ENCODE results near the gene C2orf80.
"Not testable (repeated sequence)": the region's sequence is repeated elsewhere in the genome, so short reads cannot be mapped to it uniquely, and the experiment has no call there.

C2orf80 gene

GRCh38 chr2:208189810-208190503, at the start of gene C2orf80:
Gene C2orf80, minus strand, starts transcription at chr2:208190030. Its CDS starts 3,044 bp downstream, at chr2:208186986.
- no peak for TF ChIP-seq ZNF274 (IDR thresholded peaks at IDR 0.05; ENCODE audit: low read depth, low read length)
- H3K4me3 ChIP-seq (ENCODE audit: low read length) = no peak within 1 kb of the TSS

- H3K4me3 ChIP-seq (ENCODE audit: low read length) = no peak overlapping the region
- no peak for TF ChIP-seq ZNF274 (IDR thresholded peaks at IDR 0.05; ENCODE audit: low read depth, low read length)
Observed at GRCh38 chr2:208235860-208236259, 46.0 kb upstream of the C2orf80 start.

DNA sequence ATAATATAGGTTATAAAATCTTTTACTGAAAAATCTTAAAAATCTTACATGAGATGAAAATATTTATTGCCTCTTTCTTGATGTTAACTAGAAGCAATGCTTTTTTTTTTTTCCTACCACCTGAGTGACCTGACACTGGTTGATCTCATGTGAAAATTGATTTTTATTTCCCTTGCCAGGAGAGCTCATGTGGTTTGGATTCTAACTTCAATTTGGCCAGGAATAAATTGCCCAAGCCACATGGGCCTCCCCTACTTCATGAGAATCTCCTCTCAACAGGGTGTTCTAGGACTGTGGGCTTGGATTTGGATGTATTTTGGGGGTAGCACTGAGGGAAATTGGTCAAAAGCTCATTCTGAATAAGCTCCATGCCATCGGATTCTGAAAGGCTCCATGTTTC, 45.0 kb upstream of the C2orf80 start:
- no peak overlapping the region for H3K4me3 ChIP-seq (ENCODE audit: low read length)

GRCh38 chr2:208228476-208228875, 38.6 kb upstream of the C2orf80 start:
- no peak for TF ChIP-seq ZNF274 (IDR thresholded peaks at IDR 0.05; ENCODE audit: low read depth, low read length)

More for the DNA sequence above, 45.0 kb upstream of the C2orf80 start:
- no peak for TF ChIP-seq ZNF274 (IDR thresholded peaks at IDR 0.05; ENCODE audit: low read depth, low read length)

DNA sequence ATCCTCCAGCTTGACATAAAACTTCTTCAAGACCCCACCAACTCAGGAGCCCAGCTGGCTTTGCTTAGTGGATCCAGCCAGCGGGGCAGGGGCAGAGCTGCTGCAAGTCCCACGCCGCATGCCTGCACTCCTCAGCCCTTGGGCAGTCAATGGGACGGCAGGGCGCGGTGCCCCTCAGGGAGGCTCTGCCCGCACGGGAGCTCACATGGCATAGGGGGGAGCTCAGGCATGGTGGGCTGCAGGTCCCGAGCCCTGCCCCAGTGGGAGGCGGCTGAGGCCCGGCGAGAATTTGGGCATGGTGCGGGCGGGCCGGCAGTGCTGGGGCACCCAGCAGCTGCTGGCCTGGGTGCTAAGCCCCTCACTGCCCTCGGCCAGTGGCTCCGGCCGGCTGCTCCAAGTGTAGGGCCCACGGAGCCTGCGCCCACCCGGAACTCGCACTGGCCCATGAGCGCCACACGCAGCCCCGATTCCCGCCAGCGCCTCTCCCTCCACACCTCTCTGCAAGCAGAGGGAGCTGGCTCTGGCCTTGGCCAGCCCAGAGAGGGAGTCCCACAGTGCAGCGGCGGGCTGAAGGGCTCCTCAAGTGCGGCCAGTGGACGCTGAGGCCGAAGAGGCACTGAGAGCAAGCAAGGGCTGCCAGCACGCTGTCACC, 37.9 kb upstream of the C2orf80 start:
- no peak for TF ChIP-seq ZNF274 (IDR thresholded peaks at IDR 0.05; ENCODE audit: low read depth, low read length)
- H3K4me3 ChIP-seq (ENCODE audit: low read length) = no peak overlapping the region

More at GRCh38 chr2:208228476-208228875, 38.6 kb upstream of the C2orf80 start:
- H3K4me3 ChIP-seq (ENCODE audit: low read length) = no peak overlapping the region

DNA sequence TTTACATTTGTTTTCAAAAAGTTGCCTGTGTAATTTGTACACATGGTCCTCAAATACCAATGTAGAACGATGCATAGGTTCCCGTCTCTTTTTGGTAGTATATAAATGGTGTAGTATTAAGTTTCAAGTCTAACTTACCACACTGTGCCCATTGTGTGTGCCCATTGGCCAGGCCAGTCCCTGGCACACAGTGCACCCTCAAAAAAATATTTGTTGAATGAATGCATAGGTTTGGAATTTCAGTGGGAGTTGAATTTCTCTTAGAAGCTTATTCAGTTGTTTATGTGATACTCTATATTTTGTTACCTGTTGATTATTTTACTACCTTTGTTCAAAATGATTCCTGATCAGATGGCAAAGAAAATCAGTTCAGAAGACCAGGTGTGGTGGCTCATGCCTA, 35.0 kb upstream of the C2orf80 start:
- no peak overlapping the region for H3K4me3 ChIP-seq (ENCODE audit: low read length)
- TF ChIP-seq ZNF274 (IDR thresholded peaks at IDR 0.05; ENCODE audit: low read depth, low read length) = no peak

- TF ChIP-seq ZNF274 (IDR thresholded peaks at IDR 0.05; ENCODE audit: low read depth, low read length) = no peak
- H3K4me3 ChIP-seq (ENCODE audit: low read length) = no peak overlapping the region
Observed at GRCh38 chr2:208222351-208222750, 32.5 kb upstream of the C2orf80 start.

- not testable (repeated sequence) for H3K4me3 ChIP-seq (ENCODE audit: low read length)
Observed at GRCh38 chr2:208221873-208222272, 32.0 kb upstream of the C2orf80 start.

DNA sequence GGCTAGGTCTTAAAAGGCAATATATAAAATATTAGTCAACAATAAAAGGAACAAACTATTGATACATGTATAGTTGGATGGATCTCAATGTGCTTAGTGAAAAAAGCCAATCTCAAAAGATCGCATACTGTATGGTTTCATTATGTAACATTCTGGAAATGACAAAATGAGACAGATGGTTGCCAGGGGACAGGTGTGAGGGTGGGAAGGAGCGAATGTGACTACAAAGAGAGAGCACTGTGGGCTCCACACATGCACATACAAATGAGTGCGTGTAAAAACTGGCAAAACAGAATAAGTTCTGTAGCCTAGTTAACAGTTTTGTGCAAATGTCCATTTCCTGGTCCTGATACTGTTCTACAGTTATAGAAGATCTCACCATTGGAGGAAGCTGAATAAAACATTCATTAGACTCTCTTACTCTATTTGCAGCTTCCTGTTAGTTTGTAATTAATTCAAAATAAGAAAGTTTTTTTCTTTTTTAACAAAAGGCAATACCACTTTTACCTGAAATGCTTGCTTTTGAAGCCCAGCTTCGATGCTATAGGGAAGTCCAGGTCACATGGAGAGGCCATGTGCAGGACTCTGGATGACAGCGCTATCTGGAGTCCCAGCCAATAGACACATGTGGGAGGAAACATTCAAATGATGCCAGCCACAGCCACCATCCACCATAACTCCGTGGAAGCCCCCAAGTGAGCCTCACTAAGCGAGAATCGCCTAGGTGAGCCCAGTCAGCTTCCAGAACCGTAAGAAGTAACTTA, 21.0 kb upstream of the C2orf80 start:
- H3K4me3 ChIP-seq (ENCODE audit: low read length) = no peak overlapping the region
- no peak for TF ChIP-seq ZNF274 (IDR thresholded peaks at IDR 0.05; ENCODE audit: low read depth, low read length)

- H3K4me3 ChIP-seq (ENCODE audit: low read length) = no peak overlapping the region
- no peak for TF ChIP-seq ZNF274 (IDR thresholded peaks at IDR 0.05; ENCODE audit: low read depth, low read length)
Observed at GRCh38 chr2:208208335-208209085, 18.7 kb upstream of the C2orf80 start.

DNA sequence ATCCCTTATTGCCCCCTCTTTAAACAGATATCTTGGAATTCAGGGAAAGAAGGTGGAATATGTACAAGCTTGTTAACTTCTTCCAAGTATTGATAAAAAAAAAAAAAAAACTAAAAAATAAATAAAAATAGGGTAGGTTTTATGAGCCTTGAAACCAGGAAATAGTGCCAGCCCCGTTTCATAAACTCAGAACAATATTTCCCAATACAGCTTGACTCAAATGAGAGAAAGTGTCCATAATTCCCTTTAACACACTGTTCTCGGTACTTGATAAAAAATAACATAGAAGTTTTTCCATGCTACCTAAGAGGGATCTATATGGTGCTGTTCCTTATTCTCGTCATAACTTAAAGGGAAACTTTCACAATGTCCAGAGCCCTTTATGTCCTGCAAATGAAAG, 17.9 kb upstream of the C2orf80 start:
- TF ChIP-seq ZNF274 (IDR thresholded peaks at IDR 0.05; ENCODE audit: low read depth, low read length) = no peak
- H3K4me3 ChIP-seq (ENCODE audit: low read length) = no peak overlapping the region

DNA sequence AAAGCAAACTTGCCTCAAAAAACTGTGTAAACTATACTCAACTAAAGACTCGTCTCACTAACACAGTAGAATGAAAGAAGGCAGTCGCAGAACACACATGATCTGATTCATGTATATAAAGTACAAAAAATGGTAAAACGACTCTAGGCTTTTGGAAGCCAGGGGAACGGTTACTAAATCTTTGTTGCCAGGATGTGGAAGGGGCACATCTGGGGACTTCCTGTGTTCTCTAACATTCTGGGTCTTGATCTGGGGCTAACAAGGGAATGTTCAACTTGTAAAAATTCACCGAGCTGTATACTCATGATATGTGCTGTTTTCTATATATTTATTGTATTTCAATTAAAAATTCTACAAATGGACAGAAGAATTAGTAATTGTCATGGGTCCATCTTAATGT, 14.3 kb upstream of the C2orf80 start:
- H3K4me3 ChIP-seq (ENCODE audit: low read length) = no peak overlapping the region
- TF ChIP-seq ZNF274 (IDR thresholded peaks at IDR 0.05; ENCODE audit: low read depth, low read length) = no peak

DNA sequence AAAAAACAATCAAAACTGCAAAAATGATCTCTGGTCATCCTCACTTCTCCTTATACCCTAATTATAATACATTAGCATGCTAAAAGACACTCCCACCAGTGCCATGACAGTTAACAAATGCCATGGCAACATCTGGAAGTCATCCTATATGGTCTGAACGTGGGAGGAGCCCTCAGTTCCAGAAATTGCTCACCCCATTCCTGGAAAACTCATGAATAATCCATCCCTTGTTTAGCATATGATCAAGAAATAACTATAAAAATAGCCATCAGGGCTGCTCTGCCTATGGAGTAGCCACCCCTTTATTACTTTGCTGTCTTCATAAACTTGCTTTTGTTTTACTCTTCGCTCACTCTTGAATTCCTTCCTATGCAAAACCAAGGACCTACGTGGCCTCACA, 5.7 kb upstream of the C2orf80 start:
- TF ChIP-seq ZNF274 (IDR thresholded peaks at IDR 0.05; ENCODE audit: low read depth, low read length) = no peak
- no peak overlapping the region for H3K4me3 ChIP-seq (ENCODE audit: low read length)

- no peak for TF ChIP-seq ZNF274 (IDR thresholded peaks at IDR 0.05; ENCODE audit: low read depth, low read length)
- no peak overlapping the region for H3K4me3 ChIP-seq (ENCODE audit: low read length)
Observed at GRCh38 chr2:208192611-208193236, 2.9 kb upstream of the C2orf80 start.
